GM19328 (cell line): ENCODE data around the gene PLD2.
A peak's percentile ranks its signal among the peaks of the same experiment; 100 is the strongest.

Source experiments
- ATAC-seq: cut with Tn5 transposase; IDR thresholded peaks from one replicate; pipeline ENCODE4 v1.9.1; 2021; ENCODE audit warnings: mild to moderate bottlenecking, moderate library complexity; ENCODE audit not compliant: unreplicated experiment

The PLD2 gene

GRCh38 chr17:4788807-4789700 lies 17.9 kb upstream of the PLD2 start, which contains the start of gene GLTPD2:
Gene GLTPD2, plus strand, starts transcription at chr17:4788964. Its CDS starts 48 bp downstream, at chr17:4789012.
- no peak for ATAC-seq

DNA sequence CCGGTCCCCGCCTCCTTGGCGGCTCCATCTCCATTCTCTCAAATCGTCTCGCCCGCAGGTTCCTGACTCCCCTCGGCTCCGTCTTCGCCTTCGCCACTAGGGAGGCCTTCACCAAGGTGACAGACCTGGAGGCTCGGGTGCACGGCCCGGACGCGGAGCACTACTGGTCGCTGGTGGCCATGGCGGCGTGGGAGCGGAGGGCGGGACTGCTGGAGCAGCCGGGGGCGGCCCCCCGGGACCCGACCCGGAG lies 17.3 kb upstream of the PLD2 start:
- no peak for ATAC-seq

DNA sequence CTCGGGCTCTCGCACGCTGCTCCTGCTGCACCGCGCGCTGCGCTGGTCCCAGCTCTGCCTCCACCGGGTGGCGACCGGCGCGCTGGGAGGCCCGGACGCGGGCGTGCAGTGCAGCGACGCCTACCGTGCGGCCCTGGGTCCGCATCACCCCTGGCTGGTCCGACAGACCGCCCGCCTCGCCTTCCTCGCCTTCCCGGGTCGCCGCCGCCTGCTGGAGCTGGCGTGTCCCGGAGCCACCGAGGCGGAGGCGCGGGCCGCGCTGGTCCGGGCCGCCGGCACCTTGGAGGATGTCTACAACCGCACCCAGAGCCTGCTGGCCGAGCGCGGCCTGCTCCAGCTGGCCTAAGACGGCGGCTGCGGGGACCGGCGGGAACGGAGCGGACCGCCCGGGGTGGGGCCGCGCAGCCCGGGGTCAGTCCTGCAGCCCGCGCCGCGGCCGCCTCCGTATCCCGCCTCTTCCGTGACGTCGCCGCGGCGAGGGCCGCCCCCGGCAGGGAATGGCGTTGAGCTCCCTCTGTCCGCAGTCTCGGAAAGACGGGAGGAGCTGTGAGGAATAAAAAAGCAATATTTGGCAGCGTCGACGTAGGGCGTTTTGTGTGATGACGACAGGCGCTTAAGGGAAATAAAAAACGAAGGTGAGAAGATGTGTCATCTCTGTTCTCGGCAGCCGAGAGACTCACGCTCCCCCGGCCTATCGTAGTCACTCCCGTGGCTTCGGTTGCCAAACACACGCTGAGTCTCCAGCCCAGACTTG lies 16.8 kb upstream of the PLD2 start:
- peak; percentile 83 for ATAC-seq

- ATAC-seq = no peak
Observed at GRCh38 chr17:4790705-4791088, 16.3 kb upstream of the PLD2 start.

DNA sequence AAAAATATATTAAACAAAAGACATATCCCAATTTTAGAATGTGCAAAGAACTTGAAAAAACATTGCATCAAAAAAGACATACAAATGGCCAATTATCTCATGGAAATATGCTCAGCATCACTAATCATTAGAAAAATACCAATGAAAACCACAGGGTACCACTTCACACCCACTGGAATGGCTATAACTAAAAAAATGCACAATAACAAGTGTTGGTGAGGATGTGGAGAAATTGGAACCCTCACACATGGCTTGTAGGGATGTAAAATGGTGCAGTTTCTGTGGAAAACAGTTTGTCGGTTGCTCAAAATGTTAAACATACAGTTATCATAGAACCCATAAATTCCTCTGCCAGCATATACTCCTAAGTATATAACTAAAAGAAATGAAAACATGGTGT lies 11.8 kb upstream of the PLD2 start:
- ATAC-seq = no peak

DNA sequence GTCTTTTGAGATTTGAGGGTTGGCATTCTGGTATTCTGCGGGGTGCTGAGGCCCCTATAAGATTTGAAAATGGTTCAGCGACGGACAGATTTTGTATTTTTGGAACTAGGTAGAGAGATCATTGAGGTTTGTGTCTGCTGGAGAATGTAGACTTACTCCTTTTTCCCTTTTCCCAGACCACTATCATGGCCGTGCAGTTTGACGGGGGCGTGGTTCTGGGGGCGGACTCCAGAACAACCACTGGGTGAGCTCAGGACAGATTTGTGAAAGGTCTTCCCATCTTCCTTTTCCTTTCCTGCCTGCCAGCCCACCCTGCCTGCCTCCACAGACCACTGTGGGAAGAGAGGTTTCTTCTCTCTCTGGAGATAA lies 10.4 kb upstream of the PLD2 start:
- no peak for ATAC-seq

DNA sequence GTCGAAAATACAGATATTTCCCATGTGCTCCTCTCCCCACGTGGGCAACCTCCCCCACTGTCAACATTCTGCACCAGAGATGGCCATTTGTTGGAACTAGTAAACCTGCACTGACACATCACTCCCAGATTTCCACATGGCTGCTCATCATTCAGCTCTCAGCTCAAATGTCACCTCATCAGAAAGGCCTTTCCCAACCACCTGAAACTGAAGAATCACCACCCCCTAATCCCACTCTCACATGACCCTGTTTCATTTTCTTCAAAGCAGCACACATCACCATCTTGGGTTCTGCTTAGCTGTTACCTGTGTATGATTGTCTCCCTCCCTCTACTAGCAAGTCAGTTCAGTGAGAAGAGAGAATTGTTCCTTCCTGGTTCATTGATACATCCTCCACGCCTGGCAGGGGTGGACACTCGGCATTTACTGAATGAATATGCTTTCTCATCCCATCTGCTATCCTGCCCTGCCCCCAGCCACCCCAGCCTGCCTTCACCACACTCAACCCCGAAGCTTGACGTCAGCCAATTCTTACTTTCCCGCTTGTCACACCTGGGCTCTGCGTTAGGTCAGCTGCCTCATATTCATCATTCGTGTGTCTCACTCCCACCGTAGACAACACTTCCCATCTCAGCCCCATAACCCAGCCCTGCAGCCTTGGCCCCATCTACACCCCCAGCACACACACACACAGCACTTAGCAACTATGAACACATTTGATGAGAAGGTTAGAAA lies 6.3 kb upstream of the PLD2 start:
- ATAC-seq = no peak

GRCh38 chr17:4802228-4802627 lies 4.7 kb upstream of the PLD2 start, which contains the start of gene C17orf114:
Gene C17orf114, minus strand, starts transcription at chr17:4802328.
- ATAC-seq = no peak

GRCh38 chr17:4806456-4806776 lies 536 bp upstream of the PLD2 start:
- no peak for ATAC-seq

- ATAC-seq = no peak
Observed at GRCh38 chr17:4807605-4808377, 839 bp downstream of the PLD2 start.

- ATAC-seq = no peak
Observed at GRCh38 chr17:4808378-4808767, 1.4 kb downstream of the PLD2 start.

DNA sequence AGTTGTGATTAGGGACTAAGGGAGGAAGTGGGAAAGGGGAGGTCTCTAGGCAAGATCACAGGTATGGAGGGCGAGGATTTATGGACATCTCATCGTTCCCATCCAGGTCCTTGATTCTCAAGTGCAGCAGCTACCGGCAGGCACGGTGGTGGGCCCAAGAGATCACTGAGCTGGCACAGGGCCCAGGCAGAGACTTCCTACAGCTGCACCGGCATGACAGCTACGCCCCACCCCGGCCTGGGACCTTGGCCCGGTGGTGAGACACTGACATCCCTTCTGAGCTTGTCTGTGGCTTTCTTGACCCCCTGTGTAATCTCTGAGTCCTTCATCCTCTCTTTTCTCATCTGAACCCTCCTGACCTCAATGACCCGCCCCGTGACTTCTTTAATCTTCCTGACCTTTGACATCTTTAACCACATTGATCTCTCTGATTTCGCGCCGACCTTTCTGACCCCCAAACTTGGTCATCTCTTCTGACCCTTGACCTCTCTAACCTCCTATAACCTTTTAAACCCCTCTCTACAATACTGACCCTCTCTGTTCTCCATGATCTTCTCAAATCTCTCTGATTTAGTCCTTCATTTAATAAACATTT lies 3.8 kb downstream of the PLD2 start:
- no peak for ATAC-seq

DNA sequence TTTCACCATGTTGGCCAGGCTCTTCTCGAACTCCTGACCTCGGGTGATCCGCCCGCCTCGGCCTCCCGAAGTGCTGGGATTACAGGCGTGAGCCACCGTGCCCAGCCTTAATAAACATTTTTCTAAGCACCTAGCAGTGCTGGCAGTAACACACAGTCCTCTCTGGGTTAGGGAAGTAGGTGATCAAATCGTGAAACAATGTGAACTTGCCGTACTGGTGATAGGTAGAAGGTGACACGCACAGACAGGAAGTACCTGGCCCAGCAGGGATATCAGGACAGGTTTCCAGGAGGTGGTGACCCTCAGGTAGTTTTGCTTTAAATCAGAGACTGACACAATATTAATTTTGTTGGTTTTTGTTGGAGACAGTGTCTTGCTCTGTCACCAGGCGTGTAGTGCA lies 4.5 kb downstream of the PLD2 start:
- no peak for ATAC-seq

GRCh38 chr17:4812690-4813089 lies 5.7 kb downstream of the PLD2 start:
- no peak for ATAC-seq

DNA sequence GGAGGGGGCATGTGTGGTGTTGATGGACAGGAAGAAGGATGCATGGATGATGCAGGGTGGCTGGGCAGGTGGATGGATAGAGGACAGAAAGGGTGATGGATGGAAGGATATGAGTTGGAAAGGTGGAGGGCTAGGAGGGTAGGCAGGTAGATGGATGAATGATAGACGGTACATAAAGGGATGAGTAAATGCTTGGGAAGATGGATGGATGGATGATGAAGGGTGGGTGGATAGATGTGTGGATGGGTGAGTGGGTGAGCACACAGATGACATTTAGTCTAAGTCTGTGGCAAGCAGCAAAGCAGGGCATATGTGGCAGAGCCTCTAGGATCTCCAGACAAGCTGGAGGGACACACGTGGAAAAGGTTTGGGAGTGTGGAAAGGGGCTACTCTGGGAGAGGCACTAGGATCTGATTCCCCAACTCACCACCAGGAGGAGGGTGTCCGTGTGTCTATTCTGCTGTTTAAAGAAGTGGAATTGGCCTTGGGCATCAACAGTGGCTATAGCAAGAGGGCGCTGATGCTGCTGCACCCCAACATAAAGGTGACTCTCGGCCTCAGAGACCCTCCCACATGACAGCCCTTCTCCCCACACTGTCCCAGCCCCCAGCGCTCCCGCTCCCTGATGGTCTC lies 8.2 kb downstream of the PLD2 start:
- ATAC-seq = no peak

DNA sequence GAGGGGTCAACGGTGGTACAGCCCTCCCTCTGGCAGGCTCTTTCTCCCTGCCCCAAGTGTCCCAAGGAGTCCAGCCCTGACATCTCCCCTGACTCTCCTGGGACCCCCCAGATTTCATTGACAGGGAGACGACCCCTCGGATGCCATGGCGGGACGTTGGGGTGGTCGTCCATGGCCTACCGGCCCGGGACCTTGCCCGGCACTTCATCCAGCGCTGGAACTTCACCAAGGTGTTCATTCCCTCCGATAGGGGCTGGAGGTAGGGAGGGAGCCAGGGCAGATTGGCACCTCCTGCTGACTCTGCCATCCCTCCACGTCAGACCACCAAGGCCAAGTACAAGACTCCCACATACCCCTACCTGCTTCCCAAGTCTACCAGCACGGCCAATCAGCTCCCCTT lies 9.9 kb downstream of the PLD2 start:
- ATAC-seq = no peak

DNA sequence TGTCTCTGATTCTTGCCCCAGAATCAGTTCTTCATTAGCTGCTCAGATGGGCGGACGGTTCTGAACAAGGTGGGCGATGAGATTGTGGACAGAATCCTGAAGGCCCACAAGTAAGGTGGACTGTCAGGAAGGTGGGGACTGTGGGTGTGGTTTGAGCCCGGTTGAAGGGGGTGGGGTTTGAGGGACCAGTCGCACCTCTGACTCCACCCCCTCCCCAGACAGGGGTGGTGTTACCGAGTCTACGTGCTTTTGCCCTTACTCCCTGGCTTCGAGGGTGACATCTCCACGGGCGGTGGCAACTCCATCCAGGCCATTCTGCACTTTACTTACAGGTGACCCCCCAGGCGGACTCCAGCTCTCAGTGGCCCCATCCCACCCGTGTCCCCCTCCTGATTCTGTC lies 11.3 kb downstream of the PLD2 start:
- ATAC-seq = no peak

DNA sequence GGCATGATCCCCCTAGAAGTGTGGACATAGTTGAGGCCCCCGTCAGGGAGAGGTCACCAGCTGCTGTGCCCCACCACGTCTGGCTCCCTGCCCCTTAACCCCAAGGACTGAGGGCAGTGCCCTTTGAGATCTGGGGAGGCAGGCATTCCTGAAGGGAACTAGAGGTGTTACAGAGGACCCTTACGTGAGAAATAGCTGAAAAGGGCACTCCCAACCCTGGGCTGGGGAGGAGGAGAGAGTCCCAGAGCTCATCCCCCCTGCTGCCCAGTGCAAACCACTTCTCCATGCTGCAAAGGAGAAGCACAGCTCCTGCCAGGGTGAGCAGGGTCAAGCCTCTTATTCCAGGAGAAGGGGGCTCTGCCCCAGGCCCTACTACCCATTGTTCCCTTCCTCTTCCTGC lies 15.9 kb downstream of the PLD2 start:
- no peak for ATAC-seq

DNA sequence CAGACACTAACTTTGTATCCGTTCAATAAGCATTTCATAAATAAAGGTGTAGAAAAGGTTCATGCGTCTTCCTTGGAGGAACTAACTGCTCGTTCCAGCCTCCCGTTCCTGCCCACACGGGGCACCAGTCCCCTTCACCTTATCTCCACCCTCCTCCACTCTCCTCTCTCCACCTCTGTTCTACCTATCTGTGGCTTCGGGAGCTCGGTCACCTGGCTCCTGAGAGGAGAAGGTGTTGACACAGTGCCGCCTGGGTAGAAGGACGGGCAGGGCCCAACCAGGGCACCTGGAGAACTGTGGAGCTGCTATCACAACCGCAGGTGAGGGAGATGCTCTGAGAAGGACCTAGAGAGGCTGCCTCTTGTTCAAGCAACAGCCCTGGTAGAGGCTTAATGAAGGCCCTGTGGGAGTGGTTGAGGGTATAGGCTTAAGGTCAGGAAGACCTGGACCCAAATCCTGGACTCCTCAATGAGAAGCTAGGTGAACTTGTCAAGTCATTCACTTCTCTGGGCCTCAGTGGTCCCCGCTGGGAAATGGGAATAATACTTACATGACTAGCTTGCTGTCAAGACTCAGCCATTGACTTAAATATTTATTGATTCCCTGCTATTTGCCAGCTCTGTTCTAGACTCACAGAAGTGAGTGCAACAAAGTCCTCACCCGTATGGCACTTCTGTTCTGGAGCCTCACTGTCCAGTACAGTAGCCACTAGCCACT lies 16.6 kb downstream of the PLD2 start:
- no peak for ATAC-seq

DNA sequence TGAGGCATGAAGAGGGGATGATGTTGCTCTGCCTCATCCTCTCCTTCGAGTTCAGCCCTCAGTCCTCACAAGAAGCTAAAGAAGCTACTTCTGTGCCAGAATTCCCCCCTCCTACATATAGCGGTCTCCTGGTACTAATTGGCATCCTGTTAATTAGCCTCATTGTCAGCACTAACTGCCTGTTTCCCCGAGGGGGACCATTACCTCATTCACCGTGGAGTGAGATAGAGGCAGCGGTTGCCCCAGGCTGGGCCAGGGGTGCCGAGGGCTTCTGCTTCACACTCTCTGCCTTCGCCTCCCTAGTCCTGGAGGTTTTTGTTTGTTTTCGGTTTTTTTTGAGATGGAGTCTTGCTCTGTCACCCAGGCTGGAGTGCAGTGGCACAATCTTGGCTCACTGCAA lies 20.4 kb downstream of the PLD2 start:
- ATAC-seq = no peak
